ENCODE results near the gene LILRB2.
"Not testable (repeated sequence)": the region's sequence is repeated elsewhere in the genome, so short reads cannot be mapped to it uniquely, and the experiment has no call there.

Gene LILRB2

GRCh38 chr19:54253331-54254194 lies 27.3 kb downstream of the LILRB2 start:
- no peak overlapping the region for H3K4me3 ChIP-seq (ENCODE audit: control insufficient read depth, low read depth, low read length)
- no peak for TF ChIP-seq CTCF (IDR thresholded peaks at IDR 0.05; ENCODE audit: control insufficient read depth, insufficient read depth, low read depth, low read length, missing control alignments)
- no peak for DNase-seq (ENCODE audit: low read depth)

- H3K4me3 ChIP-seq (ENCODE audit: control insufficient read depth, low read depth, low read length): no peak overlapping the region
- DNase-seq (ENCODE audit: low read depth): no peak
- no peak for TF ChIP-seq CTCF (IDR thresholded peaks at IDR 0.05; ENCODE audit: control insufficient read depth, insufficient read depth, low read depth, low read length, missing control alignments)
Observed at GRCh38 chr19:54252845-54253244, 28.1 kb downstream of the LILRB2 start.

- no peak for TF ChIP-seq CTCF (IDR thresholded peaks at IDR 0.05; ENCODE audit: control insufficient read depth, insufficient read depth, low read depth, low read length, missing control alignments)
- no peak for DNase-seq (ENCODE audit: low read depth)
- no peak overlapping the region for H3K4me3 ChIP-seq (ENCODE audit: control insufficient read depth, low read depth, low read length)
Observed at GRCh38 chr19:54252243-54252642, 28.7 kb downstream of the LILRB2 start.

- TF ChIP-seq CTCF (IDR thresholded peaks at IDR 0.05; ENCODE audit: control insufficient read depth, insufficient read depth, low read depth, low read length, missing control alignments): no peak
- no peak for DNase-seq (ENCODE audit: low read depth)
- no peak overlapping the region for H3K4me3 ChIP-seq (ENCODE audit: control insufficient read depth, low read depth, low read length)
Observed at GRCh38 chr19:54248016-54248601, 32.8 kb downstream of the LILRB2 start.

GRCh38 chr19:54247106-54247930 lies 33.6 kb downstream of the LILRB2 start:
- H3K4me3 ChIP-seq (ENCODE audit: control insufficient read depth, low read depth, low read length): no peak overlapping the region
- TF ChIP-seq CTCF (IDR thresholded peaks at IDR 0.05; ENCODE audit: control insufficient read depth, insufficient read depth, low read depth, low read length, missing control alignments): no peak
- no peak for DNase-seq (ENCODE audit: low read depth)

GRCh38 chr19:54245936-54246335 lies 35.0 kb downstream of the LILRB2 start:
- TF ChIP-seq CTCF (IDR thresholded peaks at IDR 0.05; ENCODE audit: control insufficient read depth, insufficient read depth, low read depth, low read length, missing control alignments): no peak
- H3K4me3 ChIP-seq (ENCODE audit: control insufficient read depth, low read depth, low read length): no peak overlapping the region
- DNase-seq (ENCODE audit: low read depth): no peak

GRCh38 chr19:54243809-54244208 lies 37.1 kb downstream of the LILRB2 start:
- not testable (repeated sequence) for DNase-seq (ENCODE audit: low read depth); H3K4me3 ChIP-seq (ENCODE audit: control insufficient read depth, low read depth, low read length)

- not testable (repeated sequence) for DNase-seq (ENCODE audit: low read depth); H3K4me3 ChIP-seq (ENCODE audit: control insufficient read depth, low read depth, low read length)
Observed at GRCh38 chr19:54242646-54243045, 38.3 kb downstream of the LILRB2 start, which contains the start of gene LILRA6. LILRA6 (minus strand) TSS chr19:54242790.

- H3K4me3 ChIP-seq (ENCODE audit: control insufficient read depth, low read depth, low read length); DNase-seq (ENCODE audit: low read depth): not testable (repeated sequence)
Observed at GRCh38 chr19:54242234-54242633, 38.7 kb downstream of the LILRB2 start.
